Stimulated activated CD4-positive, alpha-beta T cell treated with anti-CD3 and anti-CD28 coated beads, Interleukin-1b, Interleukin-23, amount 100 ng/mL, for 4 hours (primary cell): ENCODE data around the gene ALDH1A1.
"Not testable (repeated sequence)": the region's sequence is repeated elsewhere in the genome, so short reads cannot be mapped to it uniquely, and the experiment has no call there.

Experiments used
- DNase-seq, 2 donors: peaks; one replicate each; pipeline ENCODE4 v3.0.0-alpha.2; 2020; ENCODE audit warnings: low read depth in 2 of 2

The ALDH1A1 gene

GRCh38 chr9:72943844-72944462, 8.9 kb downstream of the ALDH1A1 start:
- no peak for DNase-seq

GRCh38 chr9:72942451-72942850, 10.4 kb downstream of the ALDH1A1 start:
- DNase-seq = no peak

- not testable (repeated sequence) for DNase-seq
Observed at GRCh38 chr9:72939581-72939980, 13.3 kb downstream of the ALDH1A1 start.

GRCh38 chr9:72937545-72937944, 15.3 kb downstream of the ALDH1A1 start:
- DNase-seq = no peak

GRCh38 chr9:72936679-72937078, 16.2 kb downstream of the ALDH1A1 start:
- DNase-seq = no peak

- no peak for DNase-seq
Observed at GRCh38 chr9:72936266-72936665, 16.6 kb downstream of the ALDH1A1 start.

GRCh38 chr9:72935595-72935994, 17.3 kb downstream of the ALDH1A1 start:
- DNase-seq = no peak

- no peak for DNase-seq
Observed at GRCh38 chr9:72933730-72934665, 18.9 kb downstream of the ALDH1A1 start.

GRCh38 chr9:72932619-72933018, 20.2 kb downstream of the ALDH1A1 start:
- no peak for DNase-seq

GRCh38 chr9:72931897-72932296, 21.0 kb downstream of the ALDH1A1 start:
- no peak for DNase-seq

GRCh38 chr9:72931437-72931836, 21.4 kb downstream of the ALDH1A1 start:
- DNase-seq = no peak

GRCh38 chr9:72930828-72931227, 22.0 kb downstream of the ALDH1A1 start:
- no peak for DNase-seq

- no peak for DNase-seq
Observed at GRCh38 chr9:72929542-72929941, 23.3 kb downstream of the ALDH1A1 start.

GRCh38 chr9:72928042-72928507, 24.8 kb downstream of the ALDH1A1 start:
- no peak for DNase-seq

GRCh38 chr9:72926506-72926905, 26.3 kb downstream of the ALDH1A1 start:
- no peak for DNase-seq

GRCh38 chr9:72925891-72926290, 27.0 kb downstream of the ALDH1A1 start:
- DNase-seq = no peak

GRCh38 chr9:72925126-72925789, 27.6 kb downstream of the ALDH1A1 start:
- no peak for DNase-seq

- DNase-seq = no peak
Observed at GRCh38 chr9:72924154-72924790, 28.6 kb downstream of the ALDH1A1 start.

GRCh38 chr9:72923077-72923476, 29.8 kb downstream of the ALDH1A1 start:
- DNase-seq = no peak

GRCh38 chr9:72921888-72922654, 30.8 kb downstream of the ALDH1A1 start:
- no peak for DNase-seq

GRCh38 chr9:72919246-72919945, 33.5 kb downstream of the ALDH1A1 start:
- no peak for DNase-seq
